Hepatocyte (in vitro differentiated cells): ENCODE results near the gene PTPRD.

ENCODE experiments used
- EZH2 ChIP-seq: fragments of 200-600 bp; sonication (generic); IDR thresholded peaks from 2 replicates; pipeline ENCODE4 v1.6.1; 2016; ENCODE audit warnings: antibody characterized with exemption, mild to moderate bottlenecking, borderline replicate concordance
- TF ChIP-seq, protein P1 (sequence below): fragments of 200-600 bp; sonication (generic); IDR thresholded peaks from 2 replicates; pipeline ENCODE4 v1.5.1; 2016; ENCODE audit warnings: antibody characterized with exemption, mild to moderate bottlenecking; ENCODE audit not compliant: poor library complexity

DNA sequence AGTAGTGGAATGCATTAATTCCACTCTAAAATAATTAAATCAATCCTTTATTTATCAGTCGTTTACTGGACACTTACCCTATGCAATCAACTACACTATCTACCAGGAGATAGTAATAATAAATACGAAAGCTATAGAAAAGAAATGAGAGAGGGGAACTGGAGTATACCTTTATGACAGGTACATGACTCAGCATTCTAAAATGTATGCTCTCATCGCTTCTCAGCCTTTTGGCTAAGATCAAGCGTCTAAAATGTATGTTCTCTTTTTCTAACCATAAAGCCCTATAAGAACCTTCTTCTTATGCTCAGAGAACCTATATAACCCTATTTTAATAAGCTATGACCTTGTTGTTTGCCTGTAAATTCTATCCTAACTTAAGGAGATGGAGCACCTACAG lies 2059.4 kb downstream of the PTPRD start:
- TF ChIP-seq, protein P1, sequence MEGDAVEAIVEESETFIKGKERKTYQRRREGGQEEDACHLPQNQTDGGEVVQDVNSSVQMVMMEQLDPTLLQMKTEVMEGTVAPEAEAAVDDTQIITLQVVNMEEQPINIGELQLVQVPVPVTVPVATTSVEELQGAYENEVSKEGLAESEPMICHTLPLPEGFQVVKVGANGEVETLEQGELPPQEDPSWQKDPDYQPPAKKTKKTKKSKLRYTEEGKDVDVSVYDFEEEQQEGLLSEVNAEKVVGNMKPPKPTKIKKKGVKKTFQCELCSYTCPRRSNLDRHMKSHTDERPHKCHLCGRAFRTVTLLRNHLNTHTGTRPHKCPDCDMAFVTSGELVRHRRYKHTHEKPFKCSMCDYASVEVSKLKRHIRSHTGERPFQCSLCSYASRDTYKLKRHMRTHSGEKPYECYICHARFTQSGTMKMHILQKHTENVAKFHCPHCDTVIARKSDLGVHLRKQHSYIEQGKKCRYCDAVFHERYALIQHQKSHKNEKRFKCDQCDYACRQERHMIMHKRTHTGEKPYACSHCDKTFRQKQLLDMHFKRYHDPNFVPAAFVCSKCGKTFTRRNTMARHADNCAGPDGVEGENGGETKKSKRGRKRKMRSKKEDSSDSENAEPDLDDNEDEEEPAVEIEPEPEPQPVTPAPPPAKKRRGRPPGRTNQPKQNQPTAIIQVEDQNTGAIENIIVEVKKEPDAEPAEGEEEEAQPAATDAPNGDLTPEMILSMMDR = no peak
- no peak for TF ChIP-seq EZH2
